MCF 10A (cell line): ENCODE data around the gene CYP17A1. TPM values are rescaled to one million over a fixed set of nuclear protein-coding genes. Genes with fewer than 3 reads are reported as not detected.

ENCODE experiments used
- BruUV-seq: library from RNA; stranded (reverse); fragments of 400-500 nt; replicated peaks from 2 replicates; lab custom pipeline; 2021; lab: Mats Ljungman, UMichigan
- CTCF ChIA-PET: fragments of 300-600 bp; sonication (Branson Sonifier 250); formaldehyde crosslinking; extraction: SDS; loops from one replicate; lab custom pipeline; 2021; ENCODE audit warnings: antibody characterized with exemption, inconsistent platforms; lab: Yijun Ruan, JAX
- POLR2A ChIA-PET: fragments of 300-600, 350-650 bp; sonication (Branson Sonifier 250); formaldehyde crosslinking; extraction: SDS; loops from one replicate; lab custom pipeline; 2020; ENCODE audit warnings: antibody characterized with exemption, inconsistent platforms; lab: Yijun Ruan, JAX
- DNase-seq: peaks from one replicate; pipeline ENCODE4 v3.0.0-alpha.2; 2018; ENCODE audit not compliant: unreplicated experiment
- H3K27ac Mint-ChIP-seq: one replicate; pipeline ENCODE4 v1.8.0; 2022; ENCODE audit warnings: mild to moderate bottlenecking, low read depth, mixed read lengths; ENCODE audit not compliant: unreplicated experiment
- H3K27me3 Mint-ChIP-seq: one replicate; pipeline ENCODE4 v1.8.0; 2022; ENCODE audit warnings: mixed read lengths; ENCODE audit not compliant: insufficient read depth, unreplicated experiment
- H3K36me3 Mint-ChIP-seq: one replicate; pipeline ENCODE4 v1.8.0; 2022; ENCODE audit warnings: mild to moderate bottlenecking, moderate library complexity, mixed read lengths; ENCODE audit not compliant: insufficient read depth, unreplicated experiment
- H3K4me1 Mint-ChIP-seq: one replicate; pipeline ENCODE4 v1.8.0; 2022; ENCODE audit warnings: mixed read lengths; ENCODE audit not compliant: insufficient read depth, unreplicated experiment
- H3K4me3 Mint-ChIP-seq: one replicate; pipeline ENCODE4 v1.8.0; 2022; ENCODE audit warnings: mild to moderate bottlenecking, moderate library complexity, mixed read lengths; ENCODE audit not compliant: unreplicated experiment
- H3K9me3 Mint-ChIP-seq: one replicate; pipeline ENCODE4 v1.8.0; 2022; ENCODE audit warnings: mixed read lengths; ENCODE audit not compliant: unreplicated experiment
- CTCF ChIP-seq: fragments of 200-600 bp; IDR thresholded peaks from one replicate; pipeline ENCODE4 v1.8.0; 2022; ENCODE audit warnings: antibody characterized with exemption, mild to moderate bottlenecking; ENCODE audit not compliant: unreplicated experiment
- intact Hi-C: fragments of 100-400 bp; cut with micrococcal nuclease; formaldehyde crosslinking; loops from 2 replicates; pipeline ENCODE4 v1.14.1; 2022
- total RNA-seq: library from RNA; stranded (reverse); gene quantifications from 2 replicates; pipeline ENCODE4 v1.2.3, GENCODE V29; 2022

The CYP17A1 gene
- total RNA-seq, 1 experiment from 2014 or later = not detected

- Mint-ChIP-seq H3K9me3 (no peaks in the 10 kb centered on the region), H3K36me3 (peaks cover 43% of the 10 kb centered on the region), H3K27me3 (no peaks in the 10 kb centered on the region), H3K4me3 (no peak overlapping the region), H3K27ac (no peak overlapping the region), H3K4me1 (no peaks in the 10 kb centered on the region)
- intact Hi-C loops = no loop called here
- CTCF ChIA-PET = interaction anchor here (0.6 to 2.4 kb wide), 4 partner anchors 20 to 86 kb away, joined by 3 to 11 read pairs (median 4); no protein-coding TSS in a partner anchor
- DNase-seq = no peak
- POLR2A ChIA-PET = interaction anchor here (0.9 kb wide), 2 partner anchors 26 to 72 kb away, joined by 3 read pairs; partner anchors contain the start of gene WBP1L
- no TSS peak for BruUV-seq
- TF ChIP-seq CTCF = no peak
These were observed 21.2 kb downstream of the CYP17A1 start for GRCh38 chr10:102815790-102816549.

DNA sequence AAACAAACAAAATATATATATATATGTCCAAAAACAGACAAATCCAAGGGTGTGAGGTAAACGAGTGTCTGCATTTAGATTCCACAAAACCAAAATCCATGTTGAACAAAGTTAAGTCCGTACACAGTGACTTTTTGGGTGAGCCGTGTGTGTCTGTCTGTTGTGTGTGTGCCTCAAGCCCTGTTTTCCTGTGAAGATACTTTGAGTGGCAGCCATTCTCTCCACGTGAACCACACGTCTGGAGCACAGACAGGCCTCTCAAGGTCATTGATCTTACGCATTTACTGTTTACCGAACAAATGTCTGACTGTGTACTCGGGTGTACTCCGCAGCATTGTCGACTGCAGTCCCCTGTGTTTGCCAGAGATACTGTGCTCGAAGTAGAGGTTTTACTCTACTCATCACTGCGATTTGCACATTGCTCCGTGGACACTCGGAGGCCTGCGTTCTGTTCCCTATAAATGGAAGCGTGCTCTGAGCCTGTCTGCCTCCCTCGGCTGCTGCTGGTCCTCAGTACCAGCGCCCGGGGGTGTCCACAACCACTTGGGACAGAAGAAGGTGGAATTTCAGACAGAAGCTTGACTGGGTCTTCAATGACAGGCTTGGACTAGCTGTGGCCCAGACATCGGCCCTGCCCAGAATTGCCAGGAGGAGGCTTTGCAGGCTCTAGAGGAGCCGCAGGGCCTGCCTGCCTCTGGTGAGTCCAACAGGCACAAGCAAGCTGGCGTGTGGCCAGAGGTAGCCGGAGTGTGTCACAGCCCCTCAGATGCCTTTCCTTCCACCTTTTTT, 22.1 kb downstream of the CYP17A1 start:
- Mint-ChIP-seq H3K4me3 (no peak overlapping the region), H3K36me3 (peaks cover 53% of the 10 kb centered on the region), H3K9me3 (no peaks in the 10 kb centered on the region), H3K4me1 (no peaks in the 10 kb centered on the region), H3K27me3 (no peaks in the 10 kb centered on the region), H3K27ac (no peak overlapping the region)
- ChIA-PET CTCF (interaction anchor here (0.9 kb wide), 1 partner anchor 83 kb away, joined by 4 read pairs; no protein-coding TSS in a partner anchor), POLR2A (interaction anchor here (0.9 kb wide), 1 partner anchor 25 kb away, joined by 3 read pairs; no protein-coding TSS in a partner anchor)
- BruUV-seq = no TSS peak
- TF ChIP-seq CTCF = no peak
- intact Hi-C loops = no loop called here
- DNase-seq = peak; percentile 7

GRCh38 chr10:102814453-102814871, 22.8 kb downstream of the CYP17A1 start:
- Mint-ChIP-seq H3K27me3 (no peaks in the 10 kb centered on the region), H3K9me3 (no peaks in the 10 kb centered on the region), H3K36me3 (peaks cover 58% of the 10 kb centered on the region), H3K27ac (no peak overlapping the region), H3K4me1 (no peaks in the 10 kb centered on the region), H3K4me3 (no peak overlapping the region)
- no peak for TF ChIP-seq CTCF
- DNase-seq = no peak
- intact Hi-C loops = no loop called here
- CTCF ChIA-PET = interaction anchor here (0.6 to 0.8 kb wide), 2 partner anchors 88 to 400 kb away, joined by 3 read pairs; no protein-coding TSS in a partner anchor
- BruUV-seq = no TSS peak
- POLR2A ChIA-PET = no interaction called here
